Bronchial epithelial cell (primary cell): ENCODE data around the gene FEZ2. TPM values are rescaled to one million over a fixed set of nuclear protein-coding genes. Genes with fewer than 3 reads are reported as not detected.

Source experiments
- DNase-seq: peaks from one replicate; pipeline ENCODE4 v3.0.0-alpha.2; 2010; ENCODE audit warnings: low read depth
- FAIRE-seq: peaks from 2 replicates; lab custom pipeline; 2011; peaks lifted over from hg19 to GRCh38; lab: Jason Lieb, UNC
- H3K27me3 ChIP-seq: 2 replicates; pipeline ENCODE4 v1.5.1; 2011; ENCODE audit warnings: low read length; ENCODE audit not compliant: control insufficient read depth, insufficient read depth
- H3K36me3 ChIP-seq: 2 replicates; pipeline ENCODE4 v1.5.1; 2011; ENCODE audit warnings: low read length; ENCODE audit not compliant: control insufficient read depth, insufficient read depth
- H3K4me3 ChIP-seq: 2 replicates; pipeline ENCODE4 v1.5.1; 2011; ENCODE audit warnings: mild to moderate bottlenecking, low read depth, low read length, control low read depth
- CTCF ChIP-seq: IDR thresholded peaks from 2 replicates; pipeline ENCODE4 v1.5.1; 2011; ENCODE audit warnings: mild to moderate bottlenecking, moderate library complexity, low read length, control low read depth, inconsistent platforms; ENCODE audit not compliant: insufficient read depth, severe bottlenecking
- total RNA-seq: library from RNA; depleted of rRNA; stranded (reverse); fragments of >200 nt; gene quantifications from 2 replicates; pipeline ENCODE4 v1.2.1, GENCODE V29; 2014

The FEZ2 gene
- total RNA-seq, 1 donor from 2014 or later = 46.3 TPM

GRCh38 chr2:36572054-36572718, 25.8 kb downstream of the FEZ2 start:
- no peak for FAIRE-seq
- DNase-seq = no peak

GRCh38 chr2:36570416-36570815, 27.6 kb downstream of the FEZ2 start:
- DNase-seq (peak; percentile 62), FAIRE-seq (no peak)
- TF ChIP-seq CTCF = no peak
- no peak overlapping the region for H3K4me3 ChIP-seq
- H3K27me3 ChIP-seq = no peaks in the 10 kb centered on the region
- peaks cover 3% of the 10 kb centered on the region for H3K36me3 ChIP-seq

More at GRCh38 chr2:36572054-36572718, 25.8 kb downstream of the FEZ2 start:
- peaks cover 2% of the 10 kb centered on the region for H3K36me3 ChIP-seq
- H3K4me3 ChIP-seq = no peak overlapping the region
- no peak for TF ChIP-seq CTCF
- H3K27me3 ChIP-seq = no peaks in the 10 kb centered on the region

DNA sequence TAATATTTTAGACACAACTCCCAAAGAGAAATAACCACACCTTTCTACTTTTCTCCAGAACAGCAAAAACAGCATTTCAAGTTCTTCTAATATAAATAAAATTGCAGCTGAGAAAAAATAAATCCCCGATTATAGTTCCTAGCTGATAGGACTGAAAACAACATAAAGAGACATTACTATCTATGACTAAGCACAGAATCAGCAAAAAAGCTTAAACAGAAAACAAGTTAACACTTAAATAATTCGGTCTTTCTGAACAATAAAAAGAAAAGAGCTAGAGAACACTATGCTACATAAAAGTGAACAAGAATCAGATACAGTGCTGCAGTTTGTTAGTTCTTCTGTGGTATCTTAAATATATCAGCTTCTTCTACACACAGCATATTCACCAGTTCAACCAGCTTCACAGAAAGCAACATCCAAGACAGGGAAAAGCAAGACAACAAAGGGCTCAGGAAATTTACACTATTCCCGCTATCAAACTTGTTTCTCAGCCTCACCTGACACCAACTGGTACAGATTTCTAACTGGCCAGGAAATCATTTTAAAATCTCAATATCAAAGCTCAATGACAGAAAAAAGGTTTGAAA, 28.6 kb downstream of the FEZ2 start:
- Histone ChIP-seq H3K36me3 (peaks cover 3% of the 10 kb centered on the region), H3K27me3 (no peaks in the 10 kb centered on the region), H3K4me3 (no peak overlapping the region)
- peak; percentile 56 for DNase-seq
- FAIRE-seq = no peak
- no peak for TF ChIP-seq CTCF

DNA sequence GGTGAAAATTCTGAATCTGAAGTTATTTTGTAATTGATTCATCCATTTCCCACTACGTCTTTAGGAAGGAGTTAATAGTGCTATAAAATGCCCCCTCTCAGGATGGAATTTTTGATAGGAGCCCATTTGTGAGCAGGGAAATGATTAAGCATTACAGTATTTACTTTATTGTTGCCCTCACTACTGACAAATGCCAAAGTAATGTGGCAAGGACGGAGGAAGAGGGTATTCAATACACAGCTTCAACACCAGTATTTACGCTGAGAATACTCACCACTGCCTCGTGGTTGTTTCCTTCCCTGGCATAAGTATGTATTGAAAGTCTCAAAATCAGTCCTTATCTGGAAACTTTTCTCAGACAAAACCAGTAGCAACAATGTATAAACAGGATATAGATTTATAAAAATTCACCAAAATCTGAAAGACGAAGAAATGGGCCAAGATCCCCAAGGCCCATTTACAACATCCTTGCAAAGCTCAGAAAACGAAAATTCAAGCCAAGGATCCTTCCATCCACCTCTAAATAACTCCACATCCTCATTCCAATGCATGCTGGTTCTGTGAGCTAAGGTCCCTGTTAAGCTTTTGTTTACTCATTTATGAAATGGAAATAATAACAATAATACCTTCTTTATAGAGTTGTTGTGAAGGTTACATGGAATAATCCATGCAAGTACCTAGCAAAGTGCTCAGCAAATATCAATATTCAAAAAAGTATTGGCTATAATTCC, 29.3 kb downstream of the FEZ2 start:
- Histone ChIP-seq H3K36me3 (peaks cover 3% of the 10 kb centered on the region), H3K27me3 (no peaks in the 10 kb centered on the region), H3K4me3 (no peak overlapping the region)
- DNase-seq (peak; percentile 84), FAIRE-seq (no peak)
- no peak for TF ChIP-seq CTCF

DNA sequence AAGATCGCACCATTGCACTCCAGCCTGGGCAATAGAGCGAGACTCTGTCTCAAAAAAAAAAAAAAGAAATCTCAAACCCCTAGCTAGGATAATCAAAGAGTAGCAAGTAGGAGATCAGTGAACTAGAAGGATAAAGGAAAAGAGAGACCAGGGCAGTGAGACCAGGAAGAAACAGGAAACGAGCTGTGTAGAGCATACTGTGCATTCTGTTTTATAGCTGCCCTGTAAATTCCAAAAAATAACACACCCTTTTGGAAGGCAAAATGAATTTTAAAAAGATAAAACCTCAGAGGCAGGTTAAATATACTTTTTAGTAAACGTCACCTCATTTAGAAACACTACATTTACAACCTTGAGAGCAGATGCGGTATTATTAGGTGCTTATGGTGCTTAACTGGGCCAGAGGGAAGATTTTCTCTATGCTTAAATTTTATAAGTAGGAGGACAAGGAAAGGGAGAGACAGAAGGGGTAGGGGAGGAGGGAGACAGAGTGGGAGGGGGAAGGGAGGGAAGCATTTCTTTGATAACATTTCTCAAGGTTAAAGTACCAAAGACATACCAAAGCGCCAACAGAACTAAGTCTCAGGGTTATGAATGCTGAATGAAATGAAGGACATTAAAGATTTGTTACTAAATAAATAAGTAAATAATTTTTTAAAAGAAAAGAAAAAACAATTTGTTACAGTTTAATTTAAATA, 30.1 kb downstream of the FEZ2 start:
- Histone ChIP-seq H3K4me3 (no peak overlapping the region), H3K36me3 (peaks cover 3% of the 10 kb centered on the region), H3K27me3 (no peaks in the 10 kb centered on the region)
- FAIRE-seq = no peak
- TF ChIP-seq CTCF = no peak
- no peak for DNase-seq
